Measurements from ENCODE around the gene KLHL17. TPM values are rescaled to one million over a fixed set of nuclear protein-coding genes. Genes with fewer than 3 reads are reported as not detected.

Gene KLHL17
- total RNA-seq, 1 donor from 2014 or later = 36.8 TPM

GRCh38 chr1:927234-927633 is 33.1 kb upstream of the KLHL17 start:
- Mint-ChIP-seq H3K4me3 (ENCODE audit: low read depth) (no peak overlapping the region), H3K27me3 (ENCODE audit: low read depth) (peaks cover 45% of the 10 kb centered on the region)
- intact Hi-C loops (cut with micrococcal nuclease) = no loop called here

GRCh38 chr1:927748-928147 is 32.6 kb upstream of the KLHL17 start:
- H3K4me1 Mint-ChIP-seq (ENCODE audit: low read depth) = peaks cover 4% of the 10 kb centered on the region
- no peak overlapping the region for H3K27ac Mint-ChIP-seq
- H3K9me3 Mint-ChIP-seq = no peaks in the 10 kb centered on the region
- DNase-seq (ENCODE audit: low spot score) = no peak
- H3K27me3 Mint-ChIP-seq (ENCODE audit: low read depth) = peaks cover 39% of the 10 kb centered on the region
- no peak overlapping the region for H3K4me3 Mint-ChIP-seq (ENCODE audit: low read depth)
- intact Hi-C loops (cut with micrococcal nuclease) = no loop called here
- H3K36me3 Mint-ChIP-seq (ENCODE audit: low read depth) = no peaks in the 10 kb centered on the region

More at GRCh38 chr1:927234-927633, 33.1 kb upstream of the KLHL17 start:
- Mint-ChIP-seq H3K36me3 (ENCODE audit: low read depth) (no peaks in the 10 kb centered on the region), H3K27ac (no peak overlapping the region), H3K9me3 (no peaks in the 10 kb centered on the region), H3K4me1 (ENCODE audit: low read depth) (peaks cover 4% of the 10 kb centered on the region)
- DNase-seq (ENCODE audit: low spot score) = no peak

- H3K27me3 Mint-ChIP-seq (ENCODE audit: low read depth) = peaks cover 39% of the 10 kb centered on the region
- H3K4me3 Mint-ChIP-seq (ENCODE audit: low read depth) = no peak overlapping the region
- intact Hi-C loops (cut with micrococcal nuclease) = no loop called here
- H3K36me3 Mint-ChIP-seq (ENCODE audit: low read depth) = no peaks in the 10 kb centered on the region
- no peak overlapping the region for H3K27ac Mint-ChIP-seq
- H3K9me3 Mint-ChIP-seq = no peaks in the 10 kb centered on the region
- H3K4me1 Mint-ChIP-seq (ENCODE audit: low read depth) = no peaks in the 10 kb centered on the region
- no peak for DNase-seq (ENCODE audit: low spot score)
Measured at GRCh38 chr1:928825-929661, 31.3 kb upstream of the KLHL17 start.

GRCh38 chr1:929712-930632 is 30.4 kb upstream of the KLHL17 start:
- no peak overlapping the region for H3K4me3 Mint-ChIP-seq (ENCODE audit: low read depth)
- H3K27me3 Mint-ChIP-seq (ENCODE audit: low read depth) = peaks cover 42% of the 10 kb centered on the region
- DNase-seq (ENCODE audit: low spot score) = no peak
- no peaks in the 10 kb centered on the region for H3K4me1 Mint-ChIP-seq (ENCODE audit: low read depth)
- no peak overlapping the region for H3K27ac Mint-ChIP-seq
- H3K9me3 Mint-ChIP-seq = no peaks in the 10 kb centered on the region
- no peaks in the 10 kb centered on the region for H3K36me3 Mint-ChIP-seq (ENCODE audit: low read depth)
- intact Hi-C loops (cut with micrococcal nuclease) = no loop called here

GRCh38 chr1:930633-931138 is 29.7 kb upstream of the KLHL17 start:
- Mint-ChIP-seq H3K27ac (no peak overlapping the region), H3K27me3 (ENCODE audit: low read depth) (peaks cover 47% of the 10 kb centered on the region), H3K36me3 (ENCODE audit: low read depth) (no peaks in the 10 kb centered on the region), H3K4me3 (ENCODE audit: low read depth) (no peak overlapping the region), H3K4me1 (ENCODE audit: low read depth) (no peaks in the 10 kb centered on the region), H3K9me3 (no peaks in the 10 kb centered on the region)
- intact Hi-C loops (cut with micrococcal nuclease) = no loop called here
- DNase-seq (ENCODE audit: low spot score) = no peak

- intact Hi-C loops (cut with micrococcal nuclease) = no loop called here
- no peaks in the 10 kb centered on the region for H3K36me3 Mint-ChIP-seq (ENCODE audit: low read depth)
- no peak overlapping the region for H3K4me3 Mint-ChIP-seq (ENCODE audit: low read depth)
- no peaks in the 10 kb centered on the region for H3K4me1 Mint-ChIP-seq (ENCODE audit: low read depth)
- H3K27ac Mint-ChIP-seq = no peak overlapping the region
- H3K9me3 Mint-ChIP-seq = no peaks in the 10 kb centered on the region
- DNase-seq (ENCODE audit: low spot score) = no peak
- H3K27me3 Mint-ChIP-seq (ENCODE audit: low read depth) = peaks cover 41% of the 10 kb centered on the region
Measured at GRCh38 chr1:931380-932172, 28.8 kb upstream of the KLHL17 start.

- no peaks in the 10 kb centered on the region for H3K9me3 Mint-ChIP-seq
- intact Hi-C loops (cut with micrococcal nuclease) = no loop called here
- H3K27me3 Mint-ChIP-seq (ENCODE audit: low read depth) = peaks cover 39% of the 10 kb centered on the region
- H3K4me1 Mint-ChIP-seq (ENCODE audit: low read depth) = no peaks in the 10 kb centered on the region
- no peak overlapping the region for H3K4me3 Mint-ChIP-seq (ENCODE audit: low read depth)
- DNase-seq (ENCODE audit: low spot score) = no peak
- H3K27ac Mint-ChIP-seq = no peak overlapping the region
- H3K36me3 Mint-ChIP-seq (ENCODE audit: low read depth) = no peaks in the 10 kb centered on the region
Measured at GRCh38 chr1:932173-932510, 28.2 kb upstream of the KLHL17 start.

- H3K27ac Mint-ChIP-seq = no peak overlapping the region
- no peaks in the 10 kb centered on the region for H3K9me3 Mint-ChIP-seq
- intact Hi-C loops (cut with micrococcal nuclease) = no loop called here
- H3K27me3 Mint-ChIP-seq (ENCODE audit: low read depth) = peaks cover 35% of the 10 kb centered on the region
- no peaks in the 10 kb centered on the region for H3K36me3 Mint-ChIP-seq (ENCODE audit: low read depth)
- DNase-seq (ENCODE audit: low spot score) = no peak
- no peak overlapping the region for H3K4me3 Mint-ChIP-seq (ENCODE audit: low read depth)
- H3K4me1 Mint-ChIP-seq (ENCODE audit: low read depth) = no peaks in the 10 kb centered on the region
Measured at GRCh38 chr1:932776-933602, 27.4 kb upstream of the KLHL17 start.

- Mint-ChIP-seq H3K27me3 (ENCODE audit: low read depth) (peaks cover 41% of the 10 kb centered on the region), H3K4me3 (ENCODE audit: low read depth) (no peak overlapping the region), H3K27ac (no peak overlapping the region), H3K4me1 (ENCODE audit: low read depth) (no peaks in the 10 kb centered on the region), H3K9me3 (no peaks in the 10 kb centered on the region), H3K36me3 (ENCODE audit: low read depth) (no peaks in the 10 kb centered on the region)
- intact Hi-C loops (cut with micrococcal nuclease) = no loop called here
- DNase-seq (ENCODE audit: low spot score) = no peak
Measured at GRCh38 chr1:933603-933940, 26.8 kb upstream of the KLHL17 start.

- intact Hi-C loops (cut with micrococcal nuclease) = no loop called here
Measured at GRCh38 chr1:934991-935750, 25.2 kb upstream of the KLHL17 start.

GRCh38 chr1:935751-936231 is 24.6 kb upstream of the KLHL17 start:
- peaks cover 43% of the 10 kb centered on the region for H3K27me3 Mint-ChIP-seq (ENCODE audit: low read depth)
- no peak overlapping the region for H3K27ac Mint-ChIP-seq
- intact Hi-C loops (cut with micrococcal nuclease) = no loop called here
- H3K4me3 Mint-ChIP-seq (ENCODE audit: low read depth) = no peak overlapping the region
- H3K36me3 Mint-ChIP-seq (ENCODE audit: low read depth) = no peaks in the 10 kb centered on the region
- no peak for DNase-seq (ENCODE audit: low spot score)
- H3K4me1 Mint-ChIP-seq (ENCODE audit: low read depth) = no peaks in the 10 kb centered on the region
- H3K9me3 Mint-ChIP-seq = no peaks in the 10 kb centered on the region

More at GRCh38 chr1:934991-935750, 25.2 kb upstream of the KLHL17 start:
- H3K27ac Mint-ChIP-seq = no peak overlapping the region
- H3K9me3 Mint-ChIP-seq = no peaks in the 10 kb centered on the region
- no peaks in the 10 kb centered on the region for H3K36me3 Mint-ChIP-seq (ENCODE audit: low read depth)
- H3K27me3 Mint-ChIP-seq (ENCODE audit: low read depth) = peaks cover 40% of the 10 kb centered on the region
- no peaks in the 10 kb centered on the region for H3K4me1 Mint-ChIP-seq (ENCODE audit: low read depth)
- DNase-seq (ENCODE audit: low spot score) = no peak
- no peak overlapping the region for H3K4me3 Mint-ChIP-seq (ENCODE audit: low read depth)

All from activated T-helper 2 cell treated with anti-CD3 and anti-CD28 coated beads, Interferon-gamma antibody, Interleukin-2, Interleukin-4, amounts not matched to agents 10 μg/mL and 5 μg/mL and 100 μg/mL, durations not matched to agents 14 hours and 24 hours and 36 hours (primary cell).